AG04449 (cell line): ENCODE data around the gene TPST1.
A peak's percentile ranks its signal among the peaks of the same experiment; 100 is the strongest.
"Not testable (repeated sequence)": the region's sequence is repeated elsewhere in the genome, so short reads cannot be mapped to it uniquely, and the experiment has no call there.

ENCODE experiments used
- CTCF ChIA-PET: fragments of 350-600 bp; formaldehyde crosslinking; extraction: SDS; loops from one replicate; lab custom pipeline; 2021; ENCODE audit warnings: antibody characterized with exemption; lab: Yijun Ruan, JAX
- POLR2A ChIA-PET: fragments of 400-600, 350-600 bp; formaldehyde crosslinking; extraction: SDS; loops from one replicate; lab custom pipeline; 2020; ENCODE audit warnings: antibody characterized with exemption, inconsistent platforms; lab: Yijun Ruan, JAX
- DNase-seq: peaks from one replicate; pipeline ENCODE4 v3.0.0-alpha.2; 2010; ENCODE audit warnings: low read depth, low spot score
- H3K4me3 ChIP-seq: 2 replicates; pipeline ENCODE4 v1.5.1; 2011; ENCODE audit warnings: low read depth, mild to moderate bottlenecking, control low read depth, low read length
- TF ChIP-seq, protein P1 (sequence below): IDR thresholded peaks from one replicate; pipeline ENCODE4 v1.5.1; 2011; ENCODE audit warnings: mild to moderate bottlenecking, moderate library complexity, low read length, control low read depth, inconsistent platforms; ENCODE audit not compliant: insufficient read depth; ENCODE audit errors: missing control alignments

TPST1 gene

DNA sequence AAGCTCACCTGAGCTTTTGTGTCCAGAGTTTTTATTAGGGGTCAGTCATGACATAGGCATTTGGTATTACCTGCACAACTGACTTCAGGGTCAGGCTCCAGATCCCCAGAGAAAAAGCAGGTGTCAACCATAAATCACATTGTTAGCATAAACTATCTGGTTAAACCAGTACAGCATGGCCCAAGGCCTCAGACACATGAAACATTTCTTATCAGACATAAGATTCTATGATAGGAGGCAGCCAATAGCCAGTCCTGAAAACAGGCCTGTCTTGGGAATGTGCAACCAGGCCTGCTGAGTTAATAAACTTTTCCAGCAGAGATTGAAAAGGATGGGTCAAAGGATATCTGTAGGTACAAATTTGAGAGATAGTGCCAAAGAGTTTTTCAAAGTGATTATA lies 116.1 kb downstream of the TPST1 start:
- ChIA-PET CTCF (no interaction called here), POLR2A (no interaction called here)
- no peak overlapping the region for H3K4me3 ChIP-seq
- DNase-seq, result no peak
- TF ChIP-seq, protein P1, sequence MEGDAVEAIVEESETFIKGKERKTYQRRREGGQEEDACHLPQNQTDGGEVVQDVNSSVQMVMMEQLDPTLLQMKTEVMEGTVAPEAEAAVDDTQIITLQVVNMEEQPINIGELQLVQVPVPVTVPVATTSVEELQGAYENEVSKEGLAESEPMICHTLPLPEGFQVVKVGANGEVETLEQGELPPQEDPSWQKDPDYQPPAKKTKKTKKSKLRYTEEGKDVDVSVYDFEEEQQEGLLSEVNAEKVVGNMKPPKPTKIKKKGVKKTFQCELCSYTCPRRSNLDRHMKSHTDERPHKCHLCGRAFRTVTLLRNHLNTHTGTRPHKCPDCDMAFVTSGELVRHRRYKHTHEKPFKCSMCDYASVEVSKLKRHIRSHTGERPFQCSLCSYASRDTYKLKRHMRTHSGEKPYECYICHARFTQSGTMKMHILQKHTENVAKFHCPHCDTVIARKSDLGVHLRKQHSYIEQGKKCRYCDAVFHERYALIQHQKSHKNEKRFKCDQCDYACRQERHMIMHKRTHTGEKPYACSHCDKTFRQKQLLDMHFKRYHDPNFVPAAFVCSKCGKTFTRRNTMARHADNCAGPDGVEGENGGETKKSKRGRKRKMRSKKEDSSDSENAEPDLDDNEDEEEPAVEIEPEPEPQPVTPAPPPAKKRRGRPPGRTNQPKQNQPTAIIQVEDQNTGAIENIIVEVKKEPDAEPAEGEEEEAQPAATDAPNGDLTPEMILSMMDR, result no peak

DNA sequence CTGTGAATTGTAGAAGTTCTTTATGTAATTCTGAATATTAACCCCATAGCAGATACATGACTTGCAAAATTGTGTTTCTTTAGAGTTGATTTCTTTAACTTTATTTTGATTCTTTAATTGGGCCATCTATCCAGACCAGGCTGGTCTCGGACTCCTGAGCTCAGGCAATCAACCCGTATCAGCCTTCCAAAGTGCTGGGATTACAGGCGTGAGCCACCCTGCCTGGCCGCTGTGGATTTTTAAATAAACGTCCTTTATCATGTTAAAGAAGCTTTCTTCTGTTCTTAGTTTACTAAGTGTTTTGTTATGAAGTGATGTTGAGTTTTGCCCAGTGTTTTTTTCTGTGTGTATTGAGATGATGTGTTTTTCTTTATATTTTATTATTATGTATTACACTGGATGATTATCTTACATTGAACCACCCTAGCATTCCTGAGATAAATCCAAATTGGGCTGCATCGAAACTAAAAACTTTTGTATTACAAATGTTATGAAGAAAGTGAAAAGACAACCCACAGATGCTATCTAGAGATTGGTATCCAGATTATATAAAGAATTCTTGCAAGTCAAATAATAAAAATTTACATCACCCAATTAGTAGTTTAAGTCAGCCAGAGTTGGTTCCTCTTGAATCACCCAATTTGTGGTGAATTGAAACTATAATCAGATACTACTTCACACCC lies 118.1 kb downstream of the TPST1 start:
- TF ChIP-seq, protein P1, result no peak
- CTCF ChIA-PET, result no interaction called here
- no peak overlapping the region for H3K4me3 ChIP-seq
- DNase-seq, result no peak
- POLR2A ChIA-PET, result no interaction called here

DNA sequence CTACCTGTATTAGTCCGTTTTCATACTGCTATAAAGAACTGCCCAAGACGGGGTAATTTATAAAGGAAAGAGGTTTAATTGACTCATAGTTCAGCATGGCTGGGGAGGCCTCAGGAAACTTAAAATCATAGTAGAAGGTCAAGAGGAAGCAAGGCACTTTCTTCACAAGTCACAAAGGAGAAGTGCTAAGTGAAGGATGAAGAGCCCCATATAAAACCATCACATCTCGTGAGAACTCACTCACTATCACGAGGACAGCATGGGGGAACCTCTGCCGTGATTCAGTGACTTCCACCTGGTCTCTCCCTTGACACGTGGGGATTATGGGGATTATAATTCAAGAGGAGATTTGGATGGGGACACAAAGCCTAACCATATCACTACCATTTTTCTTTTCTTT lies 119.9 kb downstream of the TPST1 start:
- DNase-seq, POLR2A ChIA-PET, CTCF ChIA-PET, H3K4me3 ChIP-seq: not testable (repeated sequence)

DNA sequence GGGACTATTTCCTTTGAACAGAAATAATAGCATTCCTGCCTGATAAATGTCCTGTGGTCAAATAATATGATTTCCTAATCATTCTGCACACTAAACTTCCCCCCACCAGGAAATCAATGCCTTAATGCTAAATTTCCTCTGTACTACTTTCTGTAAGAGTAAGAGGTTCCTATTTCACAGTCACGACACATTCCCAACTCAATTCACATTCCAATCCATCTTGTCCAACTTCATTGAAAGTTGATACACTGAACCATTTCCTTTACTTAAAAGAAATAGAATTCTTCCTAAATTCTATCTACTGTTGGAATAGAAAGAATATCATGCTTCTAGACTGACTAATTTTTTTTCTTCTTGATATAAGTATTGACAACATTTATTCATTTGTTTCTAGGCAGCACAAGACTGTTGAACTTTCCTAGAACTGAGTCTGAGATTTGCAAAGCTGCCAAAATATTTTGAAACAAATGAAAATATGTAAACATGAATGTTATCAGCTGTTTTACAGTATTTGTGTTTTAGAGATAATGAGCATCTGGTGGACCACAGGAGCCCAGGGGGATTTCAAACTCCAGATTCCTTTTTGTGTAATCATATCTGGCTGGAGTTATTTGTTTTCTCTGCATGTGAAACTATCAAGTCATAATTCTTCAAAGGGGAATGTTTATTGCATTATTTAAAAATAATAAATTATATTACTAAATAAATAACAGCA lies 121.5 kb downstream of the TPST1 start:
- ChIA-PET CTCF (no interaction called here), POLR2A (no interaction called here)
- no peak overlapping the region for H3K4me3 ChIP-seq
- TF ChIP-seq, protein P1, result no peak
- peak; percentile 79 for DNase-seq

DNA sequence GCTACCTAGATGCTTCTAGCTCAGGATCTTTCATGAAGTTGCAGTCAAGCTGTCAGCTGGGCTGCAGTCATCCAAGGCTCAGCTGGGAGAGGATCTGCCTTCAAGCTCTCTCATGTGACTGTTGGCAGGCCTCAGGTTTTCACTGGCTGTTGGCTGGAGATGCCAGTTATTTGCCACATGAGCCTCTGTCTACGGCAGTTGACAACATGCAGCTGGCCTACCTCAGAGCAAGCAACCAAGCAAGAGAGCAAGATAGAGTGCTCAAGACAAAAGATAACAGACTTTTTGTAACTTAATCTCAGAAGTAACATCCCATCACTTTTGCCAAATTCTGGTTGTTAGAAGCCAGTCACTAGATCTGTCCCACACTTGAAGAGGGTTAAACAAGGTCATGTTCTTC lies 125.8 kb downstream of the TPST1 start:
- no peak overlapping the region for H3K4me3 ChIP-seq
- ChIA-PET CTCF (interaction anchor here (1.1 kb wide), 1 partner anchor 12 kb away, joined by 3 read pairs; no protein-coding TSS in a partner anchor), POLR2A (no interaction called here)
- TF ChIP-seq, protein P1, result no peak
- no peak for DNase-seq

DNA sequence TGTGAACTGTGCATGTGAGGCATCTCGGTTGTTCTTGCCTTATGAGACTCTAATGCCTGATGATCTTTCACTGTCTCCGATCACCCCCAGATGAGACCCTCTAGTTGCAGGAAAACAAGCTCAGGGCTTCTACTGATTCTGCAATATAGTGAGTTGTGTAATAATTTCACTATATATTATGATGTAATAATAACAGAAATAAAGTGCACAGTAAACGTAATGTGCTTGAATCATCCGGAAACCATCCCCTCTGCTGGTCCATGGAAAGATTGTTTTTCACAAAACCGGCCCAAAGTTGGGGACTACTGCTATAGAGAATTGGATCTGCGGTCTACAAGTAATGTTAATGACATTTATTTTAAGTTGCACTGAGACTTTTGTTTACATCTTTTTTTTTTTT lies 126.7 kb downstream of the TPST1 start:
- POLR2A ChIA-PET, result no interaction called here

More for the DNA sequence above, 126.7 kb downstream of the TPST1 start:
- CTCF ChIA-PET, result interaction anchor here (1.1 kb wide), 1 partner anchor 12 kb away, joined by 3 read pairs; no protein-coding TSS in a partner anchor
- TF ChIP-seq, protein P1, result no peak
- H3K4me3 ChIP-seq, result no peak overlapping the region
- no peak for DNase-seq
